ENCODE data around the gene GLT8D1. TPM values are rescaled to one million over a fixed set of nuclear protein-coding genes. Genes with fewer than 3 reads are reported as not detected.
"Not testable (repeated sequence)": the region's sequence is repeated elsewhere in the genome, so short reads cannot be mapped to it uniquely, and the experiment has no call there.

GLT8D1 gene
- total RNA-seq, 1 experiment from 2014 or later: 48.2 TPM

DNA sequence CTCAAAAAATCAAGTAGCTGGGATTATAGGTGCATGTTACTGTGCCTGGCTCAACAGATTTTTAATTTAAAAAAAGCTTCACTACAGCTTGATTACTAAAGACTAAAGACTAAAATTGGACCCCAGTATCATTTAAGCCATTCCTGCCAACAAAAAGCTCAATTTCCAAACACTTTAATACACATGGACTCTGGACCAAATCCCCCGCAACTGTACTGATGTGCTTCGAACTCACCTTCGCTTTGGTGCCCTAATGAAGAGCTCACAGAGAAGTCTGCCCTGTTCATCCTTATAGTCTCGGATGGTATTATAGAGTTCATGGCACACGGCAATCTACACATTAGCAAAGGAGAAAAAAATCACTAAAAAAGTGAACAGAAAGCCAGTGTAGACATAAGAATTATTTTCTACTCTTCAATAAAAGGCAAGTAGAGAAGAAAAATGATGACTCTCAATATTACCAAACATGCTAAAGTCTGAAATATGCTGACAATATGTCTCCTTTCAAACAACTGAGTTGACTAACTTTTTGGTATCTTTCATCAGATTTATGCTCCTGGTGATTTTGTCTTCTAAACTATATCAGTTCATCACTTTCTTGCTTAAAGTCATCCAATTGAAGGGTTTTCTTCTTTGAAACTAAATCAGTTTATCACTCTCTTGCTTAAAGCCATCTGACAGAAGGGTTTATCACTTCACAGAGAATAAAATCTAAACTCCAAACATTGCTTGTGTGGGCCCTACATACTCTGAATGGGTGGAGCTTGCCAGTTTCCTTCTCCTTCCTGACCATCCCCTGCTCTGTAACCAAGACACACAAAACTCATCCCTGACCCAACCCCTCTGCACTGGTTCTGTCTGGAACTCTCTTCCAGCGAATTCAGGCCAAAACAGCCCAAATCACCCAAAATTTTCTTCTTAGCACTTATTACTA, 27.1 kb downstream of the GLT8D1 start:
- Histone ChIP-seq H3K27me3 (ENCODE audit: control insufficient read depth, insufficient read depth, low read length) (no peaks in the 10 kb centered on the region), H3K36me3 (replicated peaks; ENCODE audit: control insufficient read depth, insufficient read depth, low read length) (peaks cover 10% of the 10 kb centered on the region), H3K4me3 (ENCODE audit: insufficient read depth, low read depth, low read length) (no peak overlapping the region)
- DNase-seq: no peak

DNA sequence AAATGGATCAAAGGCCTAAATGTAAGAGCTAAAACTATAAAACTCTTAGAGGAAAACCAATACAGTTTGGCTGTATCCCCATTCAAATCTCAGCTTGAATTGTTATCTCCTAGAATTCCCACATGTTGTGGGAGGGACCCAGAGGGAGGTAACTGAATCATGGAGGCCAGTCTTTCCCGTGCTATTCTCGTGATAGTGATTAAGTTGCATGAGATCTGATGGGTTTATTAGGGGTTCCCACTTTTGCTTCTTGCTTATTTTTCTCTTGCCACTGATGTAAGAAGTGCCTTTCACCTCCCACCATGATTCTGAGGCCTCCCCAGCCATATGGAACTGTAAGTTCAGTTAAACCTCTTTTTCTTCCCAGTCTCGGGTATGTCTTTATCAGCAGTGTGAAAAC, 29.4 kb downstream of the GLT8D1 start:
- not testable (repeated sequence) for H3K4me3 ChIP-seq (ENCODE audit: insufficient read depth, low read depth, low read length); DNase-seq; H3K27me3 ChIP-seq (ENCODE audit: control insufficient read depth, insufficient read depth, low read length)
- H3K36me3 ChIP-seq (replicated peaks; ENCODE audit: control insufficient read depth, insufficient read depth, low read length): peaks cover 12% of the 10 kb centered on the region

DNA sequence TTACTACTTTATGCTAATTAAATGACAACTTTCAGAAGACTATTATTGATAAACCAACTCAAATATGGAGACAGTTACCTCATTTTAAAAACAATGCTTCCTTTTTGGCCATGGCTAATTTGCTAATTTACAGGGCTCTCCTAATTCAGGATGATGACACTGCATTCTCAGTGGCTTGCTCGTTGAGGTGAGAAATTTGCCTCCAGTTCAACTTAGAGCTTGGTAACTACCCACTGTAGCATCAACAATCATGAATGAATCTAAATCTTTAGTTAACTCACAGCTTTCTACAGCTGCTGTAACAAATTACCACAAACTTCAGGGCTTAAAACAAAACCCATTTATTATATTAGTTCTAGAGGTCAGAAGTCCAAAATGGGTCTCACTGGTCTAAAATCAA, 33.9 kb downstream of the GLT8D1 start:
- no peak for DNase-seq
- H3K36me3 ChIP-seq (replicated peaks; ENCODE audit: control insufficient read depth, insufficient read depth, low read length): peaks cover 4% of the 10 kb centered on the region
- H3K4me3 ChIP-seq (ENCODE audit: insufficient read depth, low read depth, low read length): no peak overlapping the region
- H3K27me3 ChIP-seq (ENCODE audit: control insufficient read depth, insufficient read depth, low read length): no peaks in the 10 kb centered on the region

- Histone ChIP-seq H3K27me3 (ENCODE audit: control insufficient read depth, insufficient read depth, low read length) (no peaks in the 10 kb centered on the region), H3K36me3 (replicated peaks; ENCODE audit: control insufficient read depth, insufficient read depth, low read length) (peaks cover 4% of the 10 kb centered on the region), H3K4me3 (ENCODE audit: insufficient read depth, low read depth, low read length) (no peak overlapping the region)
- no peak for DNase-seq
Observed at GRCh38 chr3:52670621-52671521, 34.7 kb downstream of the GLT8D1 start.

DNA sequence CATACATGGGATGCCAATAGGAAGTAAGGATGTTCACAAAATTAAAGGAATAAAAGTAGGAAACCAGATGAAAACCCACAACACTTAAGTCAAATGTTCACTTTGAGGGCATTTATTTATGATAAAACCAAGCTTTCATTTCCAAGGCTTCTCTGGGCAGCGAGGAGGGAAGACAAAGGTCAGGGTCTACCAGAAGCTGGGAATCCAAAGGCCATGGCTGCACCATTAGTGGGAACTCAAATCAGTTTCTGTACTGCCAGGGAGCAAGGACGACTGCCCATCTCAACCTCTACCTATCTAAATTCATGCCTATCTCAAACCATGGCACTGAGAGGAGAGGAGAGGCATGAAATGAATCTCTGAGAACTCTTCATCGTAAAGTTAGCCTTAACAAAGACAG, 42.5 kb downstream of the GLT8D1 start:
- Histone ChIP-seq H3K27me3 (ENCODE audit: control insufficient read depth, insufficient read depth, low read length) (no peaks in the 10 kb centered on the region), H3K36me3 (replicated peaks; ENCODE audit: control insufficient read depth, insufficient read depth, low read length) (peaks cover 8% of the 10 kb centered on the region), H3K4me3 (ENCODE audit: insufficient read depth, low read depth, low read length) (no peak overlapping the region)
- DNase-seq: no peak

DNA sequence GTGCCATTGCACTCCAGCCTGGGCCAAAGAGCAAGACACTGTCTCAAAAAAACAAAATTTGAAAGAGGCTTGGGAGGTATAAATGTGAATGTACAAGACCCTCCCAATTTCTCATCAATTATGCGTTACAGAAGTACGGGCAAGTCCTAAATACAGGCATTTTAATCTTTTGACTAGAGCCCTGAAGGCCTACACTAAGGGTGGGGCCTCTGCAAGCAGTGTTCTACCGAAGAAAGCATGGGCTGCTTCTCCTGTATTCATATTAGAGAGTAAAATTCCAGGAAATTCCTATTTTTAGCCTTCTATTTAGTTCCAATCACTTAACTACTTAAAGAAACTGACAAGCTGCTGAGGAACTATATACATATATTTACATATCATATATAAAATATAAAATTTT, 45.5 kb downstream of the GLT8D1 start:
- Histone ChIP-seq H3K36me3 (replicated peaks; ENCODE audit: control insufficient read depth, insufficient read depth, low read length) (peaks cover 8% of the 10 kb centered on the region), H3K27me3 (ENCODE audit: control insufficient read depth, insufficient read depth, low read length) (no peaks in the 10 kb centered on the region), H3K4me3 (ENCODE audit: insufficient read depth, low read depth, low read length) (no peak overlapping the region)
- DNase-seq: no peak

DNA sequence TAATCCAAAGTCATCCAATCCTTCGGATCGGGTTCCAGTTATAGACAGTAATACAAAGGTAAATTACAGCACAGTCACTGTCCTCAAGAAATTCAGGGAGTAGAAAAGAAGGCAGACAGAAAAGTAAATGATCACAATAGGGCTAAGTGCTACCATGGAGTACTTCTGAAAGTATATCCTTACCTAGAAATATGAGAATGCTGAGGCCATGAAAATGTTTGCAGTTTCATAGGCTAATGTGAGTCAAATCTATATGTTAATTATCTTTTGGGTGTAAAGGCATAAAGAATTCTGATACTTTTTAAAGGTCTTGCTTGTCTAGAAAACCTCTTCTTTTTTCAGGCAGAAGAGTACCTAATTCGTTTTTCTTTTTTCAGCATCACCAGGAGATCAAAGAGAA, 49.7 kb downstream of the GLT8D1 start:
- H3K36me3 ChIP-seq (replicated peaks; ENCODE audit: control insufficient read depth, insufficient read depth, low read length): peaks cover 7% of the 10 kb centered on the region
- H3K27me3 ChIP-seq (ENCODE audit: control insufficient read depth, insufficient read depth, low read length): no peaks in the 10 kb centered on the region
- no peak overlapping the region for H3K4me3 ChIP-seq (ENCODE audit: insufficient read depth, low read depth, low read length)
- no peak for DNase-seq

DNA sequence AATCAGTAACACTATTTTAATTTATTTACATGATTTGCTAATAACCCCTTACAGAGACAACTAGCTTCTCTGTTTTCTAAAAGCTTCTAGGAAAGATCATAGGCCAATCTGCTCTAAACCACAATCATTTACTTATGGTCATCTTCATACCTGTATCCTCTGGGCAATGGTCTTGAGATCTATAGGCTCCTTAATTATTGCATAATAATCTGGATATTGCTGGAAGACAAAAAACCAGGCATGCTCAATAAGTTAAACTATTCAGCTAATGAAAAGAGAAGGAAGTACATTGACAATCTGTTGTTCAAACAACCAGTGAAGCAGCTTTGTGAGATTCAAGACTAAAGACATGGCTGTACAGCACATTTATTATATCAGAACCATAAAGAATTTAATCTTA, 54.0 kb downstream of the GLT8D1 start:
- Histone ChIP-seq H3K27me3 (ENCODE audit: control insufficient read depth, insufficient read depth, low read length) (no peaks in the 10 kb centered on the region), H3K36me3 (replicated peaks; ENCODE audit: control insufficient read depth, insufficient read depth, low read length) (peaks cover 5% of the 10 kb centered on the region; the same call in 1 of the 2 replicates), H3K4me3 (ENCODE audit: insufficient read depth, low read depth, low read length) (no peak overlapping the region)
- no peak for DNase-seq

DNA sequence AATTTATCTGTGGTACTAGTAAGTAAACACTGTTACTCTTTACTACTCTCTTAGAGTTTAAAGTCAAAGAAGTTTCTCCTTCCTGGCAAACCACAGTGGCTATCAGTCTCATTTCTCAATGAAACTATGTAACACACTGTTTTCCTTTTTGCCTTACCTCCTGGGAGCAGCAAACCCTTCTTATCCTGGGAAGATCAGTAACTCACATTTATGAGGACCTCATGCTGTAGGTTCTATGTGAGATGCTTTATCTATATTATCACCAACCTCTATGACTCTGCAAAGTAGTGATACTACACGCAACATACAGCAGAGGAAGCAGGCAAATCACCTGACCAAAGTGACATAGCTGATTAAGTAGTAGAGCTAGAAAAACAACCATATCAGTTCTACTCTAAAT, 55.2 kb downstream of the GLT8D1 start:
- DNase-seq: no peak
- Histone ChIP-seq H3K36me3 (replicated peaks; ENCODE audit: control insufficient read depth, insufficient read depth, low read length) (peaks cover 5% of the 10 kb centered on the region), H3K4me3 (ENCODE audit: insufficient read depth, low read depth, low read length) (no peak overlapping the region), H3K27me3 (ENCODE audit: control insufficient read depth, insufficient read depth, low read length) (no peaks in the 10 kb centered on the region)

DNA sequence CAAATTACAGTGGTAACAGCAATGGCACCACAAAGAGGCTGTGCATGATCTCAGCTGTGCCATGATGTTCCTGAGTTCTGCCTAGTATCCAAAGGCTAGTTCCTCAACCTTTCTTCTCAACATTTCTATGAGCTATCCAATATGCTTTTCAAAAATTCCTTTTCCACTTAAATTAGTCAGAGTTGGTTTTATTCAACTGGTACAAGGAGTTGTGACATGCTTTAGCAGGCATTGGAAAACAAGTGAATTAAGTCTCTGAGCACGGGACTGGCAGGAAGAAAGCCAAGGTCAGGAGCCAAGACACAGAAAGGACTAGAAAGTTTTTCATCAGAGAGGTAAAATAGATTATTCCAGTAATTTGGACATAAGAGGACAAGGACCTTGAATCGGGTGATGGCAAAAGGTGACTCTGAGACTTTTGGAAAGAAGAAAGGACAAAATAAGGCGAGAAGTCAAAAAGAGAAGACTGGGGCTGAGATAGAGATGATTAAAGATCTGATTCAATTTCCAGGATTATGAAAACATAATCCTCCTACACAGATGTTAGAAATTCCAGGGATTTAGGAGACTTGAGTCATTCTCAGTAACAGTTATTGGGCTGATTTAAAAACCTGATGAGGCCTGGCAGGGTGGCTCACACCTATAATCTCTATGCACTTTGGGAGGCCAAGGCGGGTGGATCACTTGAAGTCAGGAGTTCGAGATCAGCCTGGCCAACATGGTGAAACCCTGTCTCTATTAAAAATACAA, 56.0 kb downstream of the GLT8D1 start:
- Histone ChIP-seq H3K36me3 (replicated peaks; ENCODE audit: control insufficient read depth, insufficient read depth, low read length) (peaks cover 5% of the 10 kb centered on the region), H3K4me3 (ENCODE audit: insufficient read depth, low read depth, low read length) (no peak overlapping the region), H3K27me3 (ENCODE audit: control insufficient read depth, insufficient read depth, low read length) (no peaks in the 10 kb centered on the region)
- DNase-seq: no peak

- Histone ChIP-seq H3K36me3 (replicated peaks; ENCODE audit: control insufficient read depth, insufficient read depth, low read length) (peaks cover 3% of the 10 kb centered on the region), H3K27me3 (ENCODE audit: control insufficient read depth, insufficient read depth, low read length) (no peaks in the 10 kb centered on the region), H3K4me3 (ENCODE audit: insufficient read depth, low read depth, low read length) (no peak overlapping the region)
- no peak for DNase-seq
Observed at GRCh38 chr3:52645549-52645948, 60.0 kb downstream of the GLT8D1 start.

Other genes with a start within 250 kb of the GLT8D1 start
- gene STAB1, start 210.5 kb downstream of the GLT8D1 start, total RNA-seq (2014; rRNA removed; shearing (Covaris generic)): 0.52 and 1.3 TPM in 2 replicates
- 302 and 311 TPM in 2 replicates for gene NT5DC2, start 171.9 kb downstream of the GLT8D1 start, total RNA-seq (2014; rRNA removed; shearing (Covaris generic))
- 17.0 and 21.5 TPM in 2 replicates for gene UQCC5, start 169.2 kb downstream of the GLT8D1 start, total RNA-seq (2014; rRNA removed; shearing (Covaris generic))
- gene PBRM1, start 19.9 kb downstream of the GLT8D1 start, total RNA-seq (2014; rRNA removed; shearing (Covaris generic)): 29.1 and 39.6 TPM in 2 replicates
- gene GNL3, start 19.8 kb downstream of the GLT8D1 start, total RNA-seq (2014; rRNA removed; shearing (Covaris generic)): 148 and 237 TPM in 2 replicates
- gene SPCS1, start 315 bp upstream of the GLT8D1 start, total RNA-seq (2014; rRNA removed; shearing (Covaris generic)): 84.5 and 85.3 TPM in 2 replicates
- 26.2 and 36.5 TPM in 2 replicates for gene NEK4, start 65.1 kb upstream of the GLT8D1 start, total RNA-seq (2014; rRNA removed; shearing (Covaris generic))
- not detected in 2 replicates for gene ITIH1, start 71.8 kb upstream of the GLT8D1 start, total RNA-seq (2014; rRNA removed; shearing (Covaris generic))
- gene ITIH3, start 89.0 kb upstream of the GLT8D1 start, total RNA-seq (2014; rRNA removed; shearing (Covaris generic)): not detected in 2 replicates
- 0.14 TPM in 1 of 2 replicates, not detected in the other for gene ITIH4, start 124.9 kb upstream of the GLT8D1 start, total RNA-seq (2014; rRNA removed; shearing (Covaris generic))
- gene MUSTN1, start 129.2 kb upstream of the GLT8D1 start, total RNA-seq (2014; rRNA removed; shearing (Covaris generic)): 0.63 and 0.97 TPM in 2 replicates
- gene STIMATE, start 191.8 kb upstream of the GLT8D1 start, total RNA-seq (2014; rRNA removed; shearing (Covaris generic)): 10.9 and 19.3 TPM in 2 replicates

Measured in H7 (cell line).